GM12878 (cell line): Measurements from ENCODE around the gene MGAT4B.

Source experiments
- CTCF ChIP-seq, 3 experiments: IDR thresholded peaks in 2 of 3; conservative IDR thresholded peaks in 1 of 3; 2 replicates each; pipeline ENCODE4 v1.5.1; 2011; ENCODE audit warnings: low read depth in 3 of 3, low read length in 3 of 3, mild to moderate bottlenecking in 3 of 3, control low read depth in 2 of 3, moderate library complexity in 2 of 3, inconsistent platforms in 1 of 3, mixed read lengths in 1 of 3; ENCODE audit not compliant: control insufficient read depth in 2 of 3, insufficient read depth in 1 of 3; ENCODE audit errors: extremely low read depth in 1 of 3
- EP300 ChIP-seq, 2 experiments: fragments of 150-350 bp in 1 of 2; IDR thresholded peaks; 2 replicates each; pipeline ENCODE4 v1.6.1; 2011 to 2012; ENCODE audit warnings: low read depth in 2 of 2, low read length in 2 of 2, borderline replicate concordance in 1 of 2, improper control_type of control experiment in 1 of 2, inconsistent platforms in 1 of 2; ENCODE audit not compliant: control insufficient read depth in 1 of 2
- EZH2 ChIP-seq: IDR thresholded peaks from 2 replicates; pipeline ENCODE4 v1.6.1; 2012; ENCODE audit warnings: low read depth, mild to moderate bottlenecking, control low read depth, inconsistent platforms, low read length, borderline replicate concordance; ENCODE audit not compliant: control insufficient read depth
- HCFC1 ChIP-seq: fragments of 150-350 bp; IDR thresholded peaks from 2 replicates; pipeline ENCODE4 v1.6.1; 2014; ENCODE audit warnings: low read length
- MAX ChIP-seq: IDR thresholded peaks from 2 replicates; pipeline ENCODE4 v1.6.1; 2012; ENCODE audit warnings: low read depth, low read length, improper control_type of control experiment
- NFYA ChIP-seq: IDR thresholded peaks from 2 replicates; pipeline ENCODE4 v1.6.1; 2011; ENCODE audit warnings: low read depth, mild to moderate bottlenecking, low read length, improper control_type of control experiment, borderline replicate concordance
- POLR2A ChIP-seq: IDR thresholded peaks from 2 replicates; pipeline ENCODE4 v1.6.1; 2011; ENCODE audit warnings: low read depth, mild to moderate bottlenecking, low read length
- TAF1 ChIP-seq: IDR thresholded peaks from 2 replicates; pipeline ENCODE4 v1.6.1; 2011; ENCODE audit warnings: mild to moderate bottlenecking, low read depth, low read length, borderline replicate concordance
- TF ChIP-seq, protein P1 (sequence below): IDR thresholded peaks from 2 replicates; pipeline ENCODE4 v1.6.1; 2011; ENCODE audit warnings: low read depth, mild to moderate bottlenecking, low read length, moderate library complexity, borderline replicate concordance; ENCODE audit errors: extremely low read depth

GRCh38 chr5:179823937-179824744, 17.5 kb upstream of the MGAT4B start:
- TF ChIP-seq EZH2 (no peak), MAX (no peak), TAF1 (no peak), CTCF (IDR thresholded peaks at IDR 0.05 in 2 of 3, conservative IDR thresholded peaks at IDR 0.05 in 1 of 3; ENCODE audit: control insufficient read depth in 2 of 3, extremely low read depth in 1 of 3, insufficient read depth in 1 of 3, low read depth in 3 of 3, low read length in 3 of 3) (no peak), POLR2A (peak; percentile 6), EP300 (IDR thresholded peaks at IDR 0.05; ENCODE audit: borderline replicate concordance in 1 of 2, control insufficient read depth in 1 of 2, low read depth in 2 of 2, low read length in 2 of 2) (no peak), HCFC1 (no peak), NFYA (no peak)
- TF ChIP-seq, protein P1, sequence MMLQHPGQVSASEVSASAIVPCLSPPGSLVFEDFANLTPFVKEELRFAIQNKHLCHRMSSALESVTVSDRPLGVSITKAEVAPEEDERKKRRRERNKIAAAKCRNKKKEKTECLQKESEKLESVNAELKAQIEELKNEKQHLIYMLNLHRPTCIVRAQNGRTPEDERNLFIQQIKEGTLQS: no peak
